Fibroblast of lung (primary cell): Measurements from ENCODE around the gene STAT5A.
"Not testable (repeated sequence)": the region's sequence is repeated elsewhere in the genome, so short reads cannot be mapped to it uniquely, and the experiment has no call there.

Experiments
- EZH2 ChIP-seq: IDR thresholded peaks from 2 replicates; pipeline ENCODE4 v1.5.1; 2012; ENCODE audit warnings: low read length, control low read depth, mild to moderate bottlenecking; ENCODE audit errors: missing control alignments
- TF ChIP-seq, protein P1 (sequence below), 2 donors: IDR thresholded peaks in 1 of 2; conservative IDR thresholded peaks in 1 of 2; 1 replicate in 1 of 2; 2 replicates in 1 of 2; pipeline ENCODE4 v1.5.1; 2011 to 2012; ENCODE audit warnings: low read length in 2 of 2, control low read depth in 1 of 2, inconsistent platforms in 1 of 2, low read depth in 1 of 2, mild to moderate bottlenecking in 1 of 2

- TF ChIP-seq, protein P1, sequence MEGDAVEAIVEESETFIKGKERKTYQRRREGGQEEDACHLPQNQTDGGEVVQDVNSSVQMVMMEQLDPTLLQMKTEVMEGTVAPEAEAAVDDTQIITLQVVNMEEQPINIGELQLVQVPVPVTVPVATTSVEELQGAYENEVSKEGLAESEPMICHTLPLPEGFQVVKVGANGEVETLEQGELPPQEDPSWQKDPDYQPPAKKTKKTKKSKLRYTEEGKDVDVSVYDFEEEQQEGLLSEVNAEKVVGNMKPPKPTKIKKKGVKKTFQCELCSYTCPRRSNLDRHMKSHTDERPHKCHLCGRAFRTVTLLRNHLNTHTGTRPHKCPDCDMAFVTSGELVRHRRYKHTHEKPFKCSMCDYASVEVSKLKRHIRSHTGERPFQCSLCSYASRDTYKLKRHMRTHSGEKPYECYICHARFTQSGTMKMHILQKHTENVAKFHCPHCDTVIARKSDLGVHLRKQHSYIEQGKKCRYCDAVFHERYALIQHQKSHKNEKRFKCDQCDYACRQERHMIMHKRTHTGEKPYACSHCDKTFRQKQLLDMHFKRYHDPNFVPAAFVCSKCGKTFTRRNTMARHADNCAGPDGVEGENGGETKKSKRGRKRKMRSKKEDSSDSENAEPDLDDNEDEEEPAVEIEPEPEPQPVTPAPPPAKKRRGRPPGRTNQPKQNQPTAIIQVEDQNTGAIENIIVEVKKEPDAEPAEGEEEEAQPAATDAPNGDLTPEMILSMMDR (conservative IDR thresholded peaks at IDR 0.05 in 1 of 2, IDR thresholded peaks at IDR 0.05 in 1 of 2; ENCODE audit: low read depth in 1 of 2, low read length in 2 of 2): not testable (repeated sequence)
- TF ChIP-seq EZH2: not testable (repeated sequence)
Observed at GRCh38 chr17:42305031-42305330, 16.7 kb downstream of the STAT5A start.
